GM19193 (cell line): ENCODE measurements around the gene CLIC4.

Experiments
- POLR2A ChIP-seq: IDR thresholded peaks from 4 replicates; pipeline ENCODE4 v1.6.1; 2011; ENCODE audit not compliant: insufficient read depth, insufficient read length; ENCODE audit errors: extremely low read depth

CLIC4 gene

GRCh38 chr1:24737368-24738117 is 7.7 kb upstream of the CLIC4 start:
- TF ChIP-seq POLR2A: no peak

GRCh38 chr1:24739241-24739640 is 6.0 kb upstream of the CLIC4 start:
- no peak for TF ChIP-seq POLR2A

- TF ChIP-seq POLR2A: no peak
Observed at GRCh38 chr1:24742090-24742938, 2.9 kb upstream of the CLIC4 start.

DNA sequence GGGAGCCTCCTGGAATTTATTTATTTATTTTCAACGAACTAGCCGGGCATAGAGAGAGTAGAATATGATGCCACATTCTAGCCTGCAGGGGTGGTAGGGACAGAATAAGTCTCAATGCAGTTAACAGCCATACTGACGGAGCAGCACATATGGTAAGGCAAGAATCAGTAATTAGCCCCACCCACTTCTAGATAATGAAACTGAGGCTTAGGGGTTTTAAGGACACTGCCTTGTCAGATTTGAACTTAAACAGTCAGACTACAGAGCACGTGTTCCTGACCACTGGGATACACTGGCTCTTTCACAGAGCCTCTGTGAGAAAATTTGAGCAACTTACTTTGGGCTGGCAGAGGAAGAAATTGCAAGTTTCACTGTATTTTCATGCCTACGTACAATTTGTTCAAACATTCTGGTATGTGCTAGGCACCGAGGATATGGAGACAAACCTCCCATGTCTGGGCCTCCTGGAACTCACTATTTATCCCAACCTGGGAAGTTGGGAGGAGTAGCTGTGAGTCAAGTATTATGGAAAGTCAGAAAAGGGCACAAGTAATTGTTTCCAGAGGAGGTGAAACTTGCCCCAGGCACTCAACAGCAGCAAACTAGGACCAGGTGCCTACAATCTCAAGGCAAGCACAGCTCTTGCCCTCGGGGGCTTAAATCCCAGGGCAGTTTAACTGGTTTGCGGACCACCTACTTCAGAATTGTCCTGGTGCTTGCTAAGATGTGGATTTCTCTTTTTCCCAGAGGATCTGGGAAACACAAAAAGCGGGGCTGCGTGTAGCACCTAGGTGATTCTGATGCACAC is 1.6 kb upstream of the CLIC4 start:
- TF ChIP-seq POLR2A: no peak

- TF ChIP-seq POLR2A: no peak
Observed at GRCh38 chr1:24745711-24746413, 615 bp downstream of the CLIC4 start.

- no peak for TF ChIP-seq POLR2A
Observed at GRCh38 chr1:24748191-24749121, 3.2 kb downstream of the CLIC4 start.

- no peak for TF ChIP-seq POLR2A
Observed at GRCh38 chr1:24749252-24749651, 4.0 kb downstream of the CLIC4 start.

- no peak for TF ChIP-seq POLR2A
Observed at GRCh38 chr1:24749886-24750285, 4.6 kb downstream of the CLIC4 start.

DNA sequence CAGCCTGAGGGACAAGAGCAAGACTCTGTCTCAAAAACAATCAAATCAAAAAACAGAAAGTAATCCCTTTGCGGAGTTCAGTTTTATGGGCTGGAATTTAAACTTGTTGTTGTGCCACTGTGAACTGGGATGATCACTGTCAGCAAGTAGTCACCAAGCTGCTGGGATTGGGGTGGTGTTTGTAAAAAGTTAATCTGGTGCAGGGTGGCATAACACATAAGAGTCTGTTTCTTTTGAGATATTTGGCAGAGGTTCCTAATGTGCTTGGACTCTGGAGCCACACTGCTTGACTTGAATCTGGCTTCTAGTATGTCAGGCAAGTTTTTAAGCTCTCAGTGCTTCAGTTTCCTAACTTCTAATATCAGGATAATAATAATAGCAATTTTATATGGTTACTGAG is 6.6 kb downstream of the CLIC4 start:
- TF ChIP-seq POLR2A: no peak

DNA sequence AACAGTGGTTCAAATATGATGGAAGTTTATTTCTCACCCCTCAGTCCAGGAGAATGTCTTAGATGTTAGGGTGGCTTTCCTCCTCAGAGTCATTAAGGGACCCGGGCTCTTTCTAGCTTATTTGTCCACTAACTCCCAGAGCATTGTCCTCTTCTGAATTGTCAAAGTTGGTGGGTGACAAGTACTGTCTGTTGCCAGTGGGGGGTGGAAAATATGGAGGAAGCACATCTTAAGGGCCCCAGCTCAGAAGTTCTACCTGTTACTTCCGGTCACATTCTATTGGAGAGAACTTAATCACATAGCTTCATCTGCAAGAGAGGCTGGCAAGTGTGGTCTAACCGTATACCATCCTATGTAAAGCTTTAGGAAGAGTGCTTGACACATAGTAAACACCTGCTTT is 7.1 kb downstream of the CLIC4 start:
- TF ChIP-seq POLR2A: no peak

- TF ChIP-seq POLR2A: no peak
Observed at GRCh38 chr1:24754229-24754628, 9.0 kb downstream of the CLIC4 start.

DNA sequence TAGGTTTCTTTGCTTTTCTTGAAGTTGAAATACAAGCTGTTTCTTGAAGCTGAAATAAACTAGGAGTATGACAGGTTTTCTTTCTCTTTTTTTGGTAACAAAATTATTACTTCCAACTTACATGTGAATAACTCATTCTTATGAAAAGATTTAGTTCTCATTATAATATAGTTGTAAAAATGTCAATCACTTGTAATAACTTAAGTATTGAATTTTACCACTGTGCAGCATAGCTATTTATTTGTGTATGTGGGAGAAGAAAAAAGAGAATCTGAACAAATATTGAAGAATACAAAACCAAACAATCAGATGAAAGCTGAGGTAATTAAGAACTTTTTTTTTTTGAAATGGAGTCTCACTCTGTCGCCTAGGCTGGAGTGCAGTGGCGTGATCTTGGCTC is 11.1 kb downstream of the CLIC4 start:
- TF ChIP-seq POLR2A: no peak

- TF ChIP-seq POLR2A: no peak
Observed at GRCh38 chr1:24759492-24759891, 14.2 kb downstream of the CLIC4 start.

DNA sequence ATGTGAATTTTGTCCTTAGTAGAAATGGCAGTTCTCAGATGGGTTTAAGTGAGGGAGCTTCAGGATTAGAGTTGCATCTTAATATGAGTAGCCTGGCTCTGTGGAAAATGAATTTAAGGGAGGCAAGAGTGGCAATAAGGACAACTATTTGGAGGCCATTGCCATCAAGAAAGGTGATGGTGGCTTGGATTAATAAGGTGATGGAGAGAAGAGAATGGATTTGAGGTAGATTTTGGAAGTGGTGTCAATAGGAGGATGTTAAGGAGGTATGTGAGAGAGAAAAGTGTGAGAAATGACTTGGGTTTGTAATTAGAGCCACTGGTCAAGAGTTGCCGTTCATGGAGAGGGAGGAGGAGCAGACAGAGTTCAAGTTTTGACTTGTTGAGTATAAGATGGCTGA is 16.3 kb downstream of the CLIC4 start:
- TF ChIP-seq POLR2A: no peak

GRCh38 chr1:24762133-24762676 is 17.0 kb downstream of the CLIC4 start:
- no peak for TF ChIP-seq POLR2A
